Measurements from ENCODE around the gene DLGAP1. TPM values are rescaled to one million over a fixed set of nuclear protein-coding genes. Genes with fewer than 3 reads are reported as not detected.

DLGAP1 gene
- total and polyA plus RNA-seq, 2 of the 4 experiments (the other 2 are of a cell fraction) = under 0.01 to 0.09 TPM

GRCh38 chr18:3869848-3870247 is 585.3 kb downstream of the DLGAP1 start:
- no peak overlapping the region for H2AFZ ChIP-seq (replicated peaks; ENCODE audit: low read length, poor library complexity)
- ChIA-PET CTCF (interaction anchor here (0.6 to 1.9 kb wide), 16 partner anchors 10 to 404 kb away, joined by 3 to 33 read pairs (median 4); no protein-coding TSS in a partner anchor), POLR2A (ENCODE audit: unreplicated experiment) (interaction anchor here (0.5 kb wide), 1 partner anchor 422 kb away, joined by 8 read pairs; no protein-coding TSS in a partner anchor)
- H3K79me1 ChIP-seq (ENCODE audit: low read depth in 1 of 2, low read length in 2 of 2) = no peaks in the 10 kb centered on the region
- no CpG with 5 or more reads among the region's 2 CpGs for WGBS, 2 experiments (ENCODE audit: extremely low coverage in 2 of 2, insufficient read length in 1 of 2)
- H3K23ac ChIP-seq (ENCODE audit: low read depth, low read length) = no peak overlapping the region
- no peaks in the 10 kb centered on the region for H4K20me1 ChIP-seq (ENCODE audit: insufficient read depth, low read length)
- dilution Hi-C loops (cut with HindIII; ENCODE audit: low sequenced_read_pairs, unreplicated experiment) (no loop called here), intact Hi-C loops (cut with micrococcal nuclease) (loop anchor here (1.0 to 5.0 kb wide), 7 partner anchors 99 to 588 kb away; partner anchors contain the start of gene TGIF1), in situ Hi-C loops (cut with MboI; ENCODE audit: low sequenced_read_pairs) (loop anchor here (5.0 kb wide), 3 partner anchors 93 to 588 kb away; no protein-coding TSS in a partner anchor)
- ATAC-seq (ENCODE audit: low read depth) (peak; percentile 87), DNase-seq (peak; percentile 76)
- no peak overlapping the region for H2BK5ac ChIP-seq (ENCODE audit: low read depth, low read length, poor library complexity, severe bottlenecking)
- H3K4me3 ChIP-seq (ENCODE audit: insufficient read depth, low read depth, low read length) = no peak overlapping the region
- H4K91ac ChIP-seq (ENCODE audit: insufficient read depth, low read depth, low read length) = no peak overlapping the region
- no peak overlapping the region for H3K4me2 ChIP-seq (ENCODE audit: low read depth, low read length)
- TF ChIP-seq CTCF (conservative IDR thresholded peaks at IDR 0.05; ENCODE audit: low read depth, low read length) (peak; percentile 71), MXI1 (IDR thresholded peaks at IDR 0.05; ENCODE audit: borderline replicate concordance, low read depth, low read length) (no peak), SMC3 (IDR thresholded peaks at IDR 0.05; ENCODE audit: low read depth, low read length) (peak; percentile 85), RAD21 (IDR thresholded peaks at IDR 0.05; ENCODE audit: low read length) (peak; percentile 83), NFE2L2 (IDR thresholded peaks at IDR 0.05; ENCODE audit: low read depth, low read length) (no peak)
- no peak overlapping the region for H2BK120ac ChIP-seq (ENCODE audit: low read depth, low read length)
- no peak overlapping the region for H2AK9ac ChIP-seq (replicated peaks; ENCODE audit: low read depth, low read length, poor library complexity)
- H3K56ac ChIP-seq (ENCODE audit: extremely low read depth, insufficient read depth, low read length) = no peak overlapping the region
- no peak overlapping the region for H3K14ac ChIP-seq (replicated peaks; ENCODE audit: low read depth, low read length)
- H3K36me3 ChIP-seq (ENCODE audit: control insufficient read depth, insufficient read depth, low read length) = no peaks in the 10 kb centered on the region
- no peak overlapping the region for H3K9ac ChIP-seq (ENCODE audit: low read depth, low read length)
- H3K27ac ChIP-seq (ENCODE audit: insufficient read depth, low read length) = no peak overlapping the region
- no peaks in the 10 kb centered on the region for H3K9me3 ChIP-seq (ENCODE audit: control insufficient read depth, insufficient read depth, low read length)
- peaks cover 3% of the 10 kb centered on the region; the same call in 1 of the 2 replicates for H3K27me3 ChIP-seq (ENCODE audit: control insufficient read depth, insufficient read depth, low read length)
- no TSS peak for BruUV-seq (replicated peaks)
- H3K18ac ChIP-seq (ENCODE audit: low read depth, low read length) = no peak overlapping the region
- H2AK5ac ChIP-seq (ENCODE audit: low read depth, low read length) = no peak overlapping the region
- H3K4ac ChIP-seq (ENCODE audit: low read depth, low read length) = no peak overlapping the region
- H3K9me1 ChIP-seq (ENCODE audit: insufficient read depth, low read length) = no peaks in the 10 kb centered on the region
- no peak overlapping the region; the same call in 1 of the 2 replicates for H4K5ac ChIP-seq (ENCODE audit: low read depth, low read length)
- H2BK15ac ChIP-seq (ENCODE audit: low read depth, low read length) = no peak overlapping the region
- H3K4me1 ChIP-seq (ENCODE audit: control insufficient read depth, insufficient read depth, low read length) = no peaks in the 10 kb centered on the region
- H4K8ac ChIP-seq (ENCODE audit: low read depth in 2 of 2, low read length in 2 of 2) = no peak overlapping the region
- no peak overlapping the region for H2BK20ac ChIP-seq (ENCODE audit: low read depth, low read length)
